T-helper 17 cell (primary cell): Measurements from ENCODE around the gene TPPP. TPM values are rescaled to one million over a fixed set of nuclear protein-coding genes. Genes with fewer than 3 reads are reported as not detected.
A peak's percentile ranks its signal among the peaks of the same experiment; 100 is the strongest.
"Not testable (repeated sequence)": the region's sequence is repeated elsewhere in the genome, so short reads cannot be mapped to it uniquely, and the experiment has no call there.

ENCODE experiments used
- ATAC-seq: fragments of 150-1000 bp; cut with Tn5 transposase; 2 replicates; pipeline ENCODE4 v1.10.0; 2021; ENCODE audit warnings: mild to moderate bottlenecking, moderate library complexity
- DNase-seq, 3 donors: peaks; one replicate each; pipeline versions ENCODE4 v3.0.0 to v3.0.0-alpha.2; 2020 to 2021
- H3K9me3 ChIP-seq: one replicate; pipeline ENCODE4 v1.7.0; 2013; ENCODE audit warnings: low read length, mild to moderate bottlenecking; ENCODE audit not compliant: control insufficient read depth, poor library complexity, severe bottlenecking
- H3K27ac Mint-ChIP-seq: one replicate; pipeline ENCODE4 v1.8.0; 2022; ENCODE audit warnings: mild to moderate bottlenecking, moderate library complexity, mixed read lengths
- H3K27me3 Mint-ChIP-seq: one replicate; pipeline ENCODE4 v1.8.0; 2022; ENCODE audit warnings: mixed read lengths
- H3K36me3 Mint-ChIP-seq: one replicate; pipeline ENCODE4 v1.8.0; 2022; ENCODE audit warnings: low read depth, mixed read lengths
- H3K4me1 Mint-ChIP-seq: one replicate; pipeline ENCODE4 v1.8.0; 2022; ENCODE audit warnings: mild to moderate bottlenecking, mixed read lengths
- H3K4me3 Mint-ChIP-seq: one replicate; pipeline ENCODE4 v1.8.0; 2022; ENCODE audit warnings: mild to moderate bottlenecking, moderate library complexity, mixed read lengths
- total RNA-seq, 4 donors: library from RNA in 2 of 4; stranded (reverse) in 2 of 4; gene quantifications; one replicate each; pipeline ENCODE4 v1.2.3 and lab custom pipeline; 2022 to 2026

TPPP gene
- total RNA-seq, 2 donors from 2014 or later, result 17.3 to 35.4 TPM

GRCh38 chr5:678521-678920 is 14.6 kb downstream of the TPPP start:
- H3K4me3 Mint-ChIP-seq, H3K27me3 Mint-ChIP-seq, H3K36me3 Mint-ChIP-seq, H3K4me1 Mint-ChIP-seq, DNase-seq, H3K27ac Mint-ChIP-seq, ATAC-seq, H3K9me3 ChIP-seq: not testable (repeated sequence)

- no peak for ATAC-seq
Observed at GRCh38 chr5:677131-678101, 15.7 kb downstream of the TPPP start.

GRCh38 chr5:676699-677076 is 16.5 kb downstream of the TPPP start:
- peak overlapping the region; percentile 49 for H3K27ac Mint-ChIP-seq
- no peak for DNase-seq
- no peaks in the 10 kb centered on the region for H3K9me3 ChIP-seq
- H3K4me3 Mint-ChIP-seq, result no peak overlapping the region
- no peak for ATAC-seq
- peaks cover 4% of the 10 kb centered on the region for H3K36me3 Mint-ChIP-seq
- no peaks in the 10 kb centered on the region for H3K27me3 Mint-ChIP-seq
- H3K4me1 Mint-ChIP-seq, result peaks cover 16% of the 10 kb centered on the region

More at GRCh38 chr5:677131-678101, 15.7 kb downstream of the TPPP start:
- Mint-ChIP-seq H3K4me3 (peak overlapping the region; percentile 33), H3K27me3 (no peaks in the 10 kb centered on the region), H3K36me3 (peaks cover 4% of the 10 kb centered on the region), H3K4me1 (peaks cover 12% of the 10 kb centered on the region), H3K27ac (peak overlapping the region; percentile 60)
- no peak for DNase-seq
- H3K9me3 ChIP-seq, result no peaks in the 10 kb centered on the region

- no peaks in the 10 kb centered on the region for H3K9me3 ChIP-seq
- no peaks in the 10 kb centered on the region for H3K27me3 Mint-ChIP-seq
- H3K36me3 Mint-ChIP-seq, result peaks cover 4% of the 10 kb centered on the region
- ATAC-seq (no peak), DNase-seq (no peak)
- peak overlapping the region; percentile 49 for H3K27ac Mint-ChIP-seq
- peak overlapping the region; percentile 63 for H3K4me3 Mint-ChIP-seq
- peaks cover 16% of the 10 kb centered on the region for H3K4me1 Mint-ChIP-seq
Observed at GRCh38 chr5:675871-676698, 17.1 kb downstream of the TPPP start.

GRCh38 chr5:675111-675870 is 17.9 kb downstream of the TPPP start:
- H3K36me3 Mint-ChIP-seq, result peaks cover 4% of the 10 kb centered on the region
- H3K4me3 Mint-ChIP-seq, result no peak overlapping the region
- peaks cover 16% of the 10 kb centered on the region for H3K4me1 Mint-ChIP-seq
- no peaks in the 10 kb centered on the region for H3K27me3 Mint-ChIP-seq
- no peaks in the 10 kb centered on the region for H3K9me3 ChIP-seq
- DNase-seq, result no peak
- peak overlapping the region; percentile 97 for H3K27ac Mint-ChIP-seq
- ATAC-seq, result no peak

- Mint-ChIP-seq H3K27ac (peak overlapping the region; percentile 97), H3K4me3 (peak overlapping the region; percentile 3), H3K27me3 (no peaks in the 10 kb centered on the region), H3K4me1 (peaks cover 16% of the 10 kb centered on the region), H3K36me3 (peaks cover 4% of the 10 kb centered on the region)
- no peak for ATAC-seq
- no peak for DNase-seq
- H3K9me3 ChIP-seq, result no peaks in the 10 kb centered on the region
Observed at GRCh38 chr5:674630-675011, 18.5 kb downstream of the TPPP start.

GRCh38 chr5:673831-674629 is 19.1 kb downstream of the TPPP start:
- no peak for DNase-seq
- peak overlapping the region; percentile 97 for H3K27ac Mint-ChIP-seq

GRCh38 chr5:673161-673830 is 19.9 kb downstream of the TPPP start:
- peak overlapping the region; percentile 88 for H3K4me3 Mint-ChIP-seq
- no peak for DNase-seq
- peaks cover 4% of the 10 kb centered on the region for H3K36me3 Mint-ChIP-seq
- peak overlapping the region; percentile 97 for H3K27ac Mint-ChIP-seq
- peaks cover 16% of the 10 kb centered on the region for H3K4me1 Mint-ChIP-seq
- no peaks in the 10 kb centered on the region for H3K9me3 ChIP-seq
- no peaks in the 10 kb centered on the region for H3K27me3 Mint-ChIP-seq
- no peak for ATAC-seq

More at GRCh38 chr5:673831-674629, 19.1 kb downstream of the TPPP start:
- peaks cover 16% of the 10 kb centered on the region for H3K4me1 Mint-ChIP-seq
- H3K27me3 Mint-ChIP-seq, result no peaks in the 10 kb centered on the region
- no peaks in the 10 kb centered on the region for H3K9me3 ChIP-seq
- ATAC-seq, result no peak
- peak overlapping the region; percentile 3 for H3K4me3 Mint-ChIP-seq
- H3K36me3 Mint-ChIP-seq, result peaks cover 4% of the 10 kb centered on the region

GRCh38 chr5:672329-673160 is 20.6 kb downstream of the TPPP start:
- H3K4me3 Mint-ChIP-seq, result peak overlapping the region; percentile 88
- H3K4me1 Mint-ChIP-seq, result peaks cover 18% of the 10 kb centered on the region
- peak overlapping the region; percentile 97 for H3K27ac Mint-ChIP-seq
- DNase-seq, result peak; percentile 76 to 92 (median 88)
- no peaks in the 10 kb centered on the region for H3K27me3 Mint-ChIP-seq
- peak; percentile 78 for ATAC-seq
- no peaks in the 10 kb centered on the region for H3K9me3 ChIP-seq
- H3K36me3 Mint-ChIP-seq, result peaks cover 5% of the 10 kb centered on the region

GRCh38 chr5:671459-672328 is 21.5 kb downstream of the TPPP start:
- no peaks in the 10 kb centered on the region for H3K9me3 ChIP-seq
- H3K4me1 Mint-ChIP-seq, result peaks cover 24% of the 10 kb centered on the region
- peak overlapping the region; percentile 88 for H3K4me3 Mint-ChIP-seq
- DNase-seq (peak; percentile 59 to 75 (median 65)), ATAC-seq (peak; percentile 61)
- no peaks in the 10 kb centered on the region for H3K27me3 Mint-ChIP-seq
- peak overlapping the region; percentile 97 for H3K27ac Mint-ChIP-seq
- peaks cover 10% of the 10 kb centered on the region for H3K36me3 Mint-ChIP-seq
